Mammary epithelial cell (primary cell): Measurements from ENCODE around the gene GSTM4.

ENCODE experiments used
- EZH2 ChIP-seq: IDR thresholded peaks from 2 replicates; pipeline ENCODE4 v1.6.1; 2012; ENCODE audit warnings: low read length, inconsistent platforms, borderline replicate concordance
- TF ChIP-seq, protein P1 (sequence below), 2 donors: IDR thresholded peaks in 1 of 2; conservative IDR thresholded peaks in 1 of 2; 2 replicates each; pipeline ENCODE4 v1.5.1; 2011 to 2012; ENCODE audit warnings: inconsistent platforms in 2 of 2, low read length in 2 of 2, mild to moderate bottlenecking in 2 of 2, control low read depth in 1 of 2, low read depth in 1 of 2; ENCODE audit not compliant: insufficient read depth in 1 of 2; ENCODE audit errors: extremely low read depth in 1 of 2

DNA sequence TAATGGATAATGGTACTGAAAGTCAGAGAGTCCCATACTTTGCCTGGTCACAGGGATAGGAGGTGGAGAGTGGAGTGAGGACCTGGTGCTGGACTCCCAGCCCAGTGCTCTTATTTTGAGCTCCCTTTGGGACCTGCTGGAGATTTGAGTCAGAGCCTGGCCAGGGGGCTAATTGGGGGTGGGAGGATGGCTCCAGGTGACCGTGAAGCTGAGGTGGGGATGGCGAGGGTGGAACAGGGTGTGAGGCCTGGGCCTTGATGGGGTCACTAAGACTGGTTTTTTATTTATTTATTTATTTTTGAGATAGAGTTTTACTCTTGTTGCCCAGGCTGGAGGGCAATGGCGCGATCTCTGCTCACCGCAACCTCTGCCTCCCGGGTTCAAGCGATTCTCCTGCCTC lies 18.5 kb upstream of the GSTM4 start:
- TF ChIP-seq, protein P1, sequence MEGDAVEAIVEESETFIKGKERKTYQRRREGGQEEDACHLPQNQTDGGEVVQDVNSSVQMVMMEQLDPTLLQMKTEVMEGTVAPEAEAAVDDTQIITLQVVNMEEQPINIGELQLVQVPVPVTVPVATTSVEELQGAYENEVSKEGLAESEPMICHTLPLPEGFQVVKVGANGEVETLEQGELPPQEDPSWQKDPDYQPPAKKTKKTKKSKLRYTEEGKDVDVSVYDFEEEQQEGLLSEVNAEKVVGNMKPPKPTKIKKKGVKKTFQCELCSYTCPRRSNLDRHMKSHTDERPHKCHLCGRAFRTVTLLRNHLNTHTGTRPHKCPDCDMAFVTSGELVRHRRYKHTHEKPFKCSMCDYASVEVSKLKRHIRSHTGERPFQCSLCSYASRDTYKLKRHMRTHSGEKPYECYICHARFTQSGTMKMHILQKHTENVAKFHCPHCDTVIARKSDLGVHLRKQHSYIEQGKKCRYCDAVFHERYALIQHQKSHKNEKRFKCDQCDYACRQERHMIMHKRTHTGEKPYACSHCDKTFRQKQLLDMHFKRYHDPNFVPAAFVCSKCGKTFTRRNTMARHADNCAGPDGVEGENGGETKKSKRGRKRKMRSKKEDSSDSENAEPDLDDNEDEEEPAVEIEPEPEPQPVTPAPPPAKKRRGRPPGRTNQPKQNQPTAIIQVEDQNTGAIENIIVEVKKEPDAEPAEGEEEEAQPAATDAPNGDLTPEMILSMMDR (conservative IDR thresholded peaks at IDR 0.05 in 1 of 2, IDR thresholded peaks at IDR 0.05 in 1 of 2; ENCODE audit: extremely low read depth in 1 of 2, insufficient read depth in 1 of 2, low read depth in 1 of 2, low read length in 2 of 2), result no peak
- no peak for TF ChIP-seq EZH2
